HG03108 (cell line): ENCODE measurements around the gene PDE11A.
A peak's percentile ranks its signal among the peaks of the same experiment; 100 is the strongest.

Experiments used
- ATAC-seq: cut with Tn5 transposase; IDR thresholded peaks from one replicate; pipeline ENCODE4 v1.9.1; 2021; ENCODE audit warnings: moderate library complexity; ENCODE audit not compliant: unreplicated experiment

Gene PDE11A

DNA sequence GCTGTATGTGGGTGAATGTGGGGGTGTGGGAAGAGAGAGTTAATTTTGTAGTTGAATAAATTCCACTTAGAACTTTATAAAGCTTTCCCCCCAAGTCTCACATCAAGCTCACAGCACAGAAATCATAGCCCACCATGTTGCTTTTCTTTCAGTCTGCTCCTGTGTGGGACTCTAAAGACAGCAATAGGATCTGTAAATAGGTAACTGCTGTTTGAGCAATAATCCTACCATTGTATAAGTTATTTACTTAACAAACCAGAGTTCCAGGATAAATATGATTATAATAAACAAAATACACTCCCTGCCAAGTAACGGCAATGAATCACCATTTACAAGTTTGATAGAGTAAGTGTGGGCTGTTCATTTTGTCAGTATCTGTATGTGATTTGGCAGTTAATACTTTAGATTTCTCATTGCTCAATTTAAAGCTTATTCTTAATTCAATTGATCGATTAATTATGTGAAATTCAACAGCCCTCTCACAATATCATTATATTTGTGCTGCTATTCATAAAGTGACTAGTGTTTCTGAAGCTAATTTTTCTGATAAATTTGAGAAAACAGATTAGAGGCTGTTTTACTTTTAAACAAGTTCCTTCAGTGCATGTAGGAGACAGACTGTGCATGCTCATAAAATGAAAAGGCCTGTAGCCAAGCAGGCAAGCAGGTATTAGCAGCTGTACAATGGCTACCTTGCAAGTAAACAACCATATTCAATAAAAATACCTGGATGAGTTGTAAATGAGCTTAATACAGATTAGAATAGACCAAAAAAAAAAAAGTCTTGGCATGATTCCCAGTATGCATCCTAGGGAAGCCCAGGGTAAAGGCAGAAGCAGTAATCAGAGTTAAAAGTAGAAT lies 142.7 kb downstream of the PDE11A start:
- ATAC-seq, result no peak

- no peak for ATAC-seq
Measured at GRCh38 chr2:177923323-177923722, 149.3 kb downstream of the PDE11A start.

- no peak for ATAC-seq
Measured at GRCh38 chr2:177921726-177922125, 150.9 kb downstream of the PDE11A start.

GRCh38 chr2:177917169-177917568 lies 155.4 kb downstream of the PDE11A start:
- no peak for ATAC-seq

DNA sequence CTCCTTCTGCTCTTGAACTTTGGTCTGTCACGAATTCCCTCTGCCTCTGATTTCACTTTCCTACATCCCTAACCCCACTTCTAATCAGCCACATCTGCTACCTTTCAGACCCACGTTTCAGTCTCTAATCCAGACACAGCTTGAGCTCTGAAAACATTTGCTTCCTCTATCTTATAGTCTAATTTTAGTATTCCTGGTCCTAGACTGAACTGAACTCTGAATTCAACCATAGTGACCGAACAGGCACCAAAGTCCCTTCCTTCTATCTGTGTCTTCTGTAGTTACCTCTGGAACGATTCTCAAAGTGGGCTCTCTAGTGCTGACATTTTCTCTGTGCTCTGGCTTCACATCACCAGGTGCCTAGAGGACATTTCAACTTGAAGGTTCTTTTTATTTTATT lies 156.2 kb downstream of the PDE11A start:
- ATAC-seq, result no peak

GRCh38 chr2:177914247-177914646 lies 158.3 kb downstream of the PDE11A start:
- ATAC-seq, result no peak

GRCh38 chr2:177909962-177910361 lies 162.6 kb downstream of the PDE11A start:
- ATAC-seq, result no peak

DNA sequence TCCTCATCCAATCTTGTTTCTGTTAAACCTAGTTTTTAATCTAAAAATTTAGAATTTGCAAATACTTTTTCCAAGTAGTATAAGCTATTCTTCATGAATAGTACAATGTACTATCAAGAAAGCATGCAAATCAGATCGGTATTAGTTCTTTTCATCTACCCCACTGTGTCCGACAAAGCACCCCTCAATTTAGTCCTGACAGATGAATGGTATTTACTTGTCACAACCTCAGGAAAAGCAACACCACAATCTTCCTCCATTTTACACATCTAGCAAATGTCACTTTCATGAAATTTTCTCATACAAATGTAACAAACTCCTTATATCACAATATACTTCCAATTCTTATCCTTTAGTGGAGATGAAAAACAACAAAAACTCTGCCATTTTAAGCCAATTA lies 163.8 kb downstream of the PDE11A start:
- no peak for ATAC-seq

DNA sequence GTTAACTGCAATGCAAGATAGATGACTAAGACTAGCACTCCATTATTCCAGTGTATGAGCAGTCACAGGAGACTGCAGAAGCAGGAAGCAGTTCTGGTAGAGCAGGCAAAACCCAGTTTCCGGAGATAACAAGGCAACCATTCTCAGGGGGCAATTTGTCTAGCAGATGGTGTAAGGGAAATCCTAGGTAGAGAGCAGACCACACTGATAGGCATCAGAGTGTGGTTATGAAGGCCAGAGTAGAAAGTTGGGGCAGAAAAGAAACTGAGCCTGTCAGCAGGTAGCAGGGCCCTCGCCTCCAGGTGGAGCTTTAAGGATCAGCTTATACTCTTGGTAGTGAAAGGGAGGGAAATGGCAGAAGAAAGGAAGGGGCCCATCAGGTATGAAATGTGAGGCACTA lies 164.4 kb downstream of the PDE11A start:
- peak; percentile 44 for ATAC-seq

GRCh38 chr2:177906041-177906718 lies 166.4 kb downstream of the PDE11A start:
- peak; percentile 78 for ATAC-seq

DNA sequence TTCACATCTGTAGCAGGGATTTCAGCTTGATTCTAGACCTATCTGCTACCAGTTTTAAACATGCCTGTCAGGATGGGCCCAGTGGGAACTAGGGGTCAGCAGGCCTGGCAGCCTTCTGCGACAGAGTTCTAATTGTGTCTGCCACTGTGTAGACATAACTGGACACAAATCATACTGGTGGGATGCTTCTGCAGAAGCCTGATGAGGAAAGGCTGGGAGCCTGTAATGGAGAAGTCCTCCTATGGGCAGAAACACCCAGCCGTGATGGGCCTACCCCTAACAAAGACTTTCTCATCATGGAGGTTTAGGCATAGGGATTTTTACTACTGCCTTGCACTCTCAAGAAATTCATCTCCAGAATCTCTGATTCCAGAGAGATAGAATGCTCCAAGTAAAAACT lies 166.9 kb downstream of the PDE11A start:
- ATAC-seq, result no peak

GRCh38 chr2:177902395-177903163 lies 170.0 kb downstream of the PDE11A start:
- no peak for ATAC-seq

GRCh38 chr2:177900082-177900481 lies 172.5 kb downstream of the PDE11A start:
- no peak for ATAC-seq

DNA sequence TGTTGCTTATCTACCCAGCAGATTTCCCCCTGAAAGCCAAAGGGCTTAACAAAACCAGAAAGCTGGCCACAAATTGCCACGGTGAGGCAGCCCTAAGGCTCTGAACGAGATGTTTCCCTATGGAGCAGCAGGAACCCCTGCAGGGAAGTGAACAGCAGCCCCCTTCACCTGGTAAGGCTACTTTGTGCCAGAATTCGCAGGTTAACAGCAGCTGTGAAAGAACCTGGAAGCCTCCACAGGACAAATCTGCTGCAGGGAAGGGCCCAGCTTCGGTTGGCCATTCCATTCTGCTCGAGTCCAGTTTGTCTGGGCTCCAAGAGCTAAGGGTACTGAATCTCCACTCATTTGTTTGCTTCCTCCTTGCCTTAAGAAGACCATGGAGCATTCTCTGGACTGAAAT lies 175.3 kb downstream of the PDE11A start:
- ATAC-seq, result no peak

DNA sequence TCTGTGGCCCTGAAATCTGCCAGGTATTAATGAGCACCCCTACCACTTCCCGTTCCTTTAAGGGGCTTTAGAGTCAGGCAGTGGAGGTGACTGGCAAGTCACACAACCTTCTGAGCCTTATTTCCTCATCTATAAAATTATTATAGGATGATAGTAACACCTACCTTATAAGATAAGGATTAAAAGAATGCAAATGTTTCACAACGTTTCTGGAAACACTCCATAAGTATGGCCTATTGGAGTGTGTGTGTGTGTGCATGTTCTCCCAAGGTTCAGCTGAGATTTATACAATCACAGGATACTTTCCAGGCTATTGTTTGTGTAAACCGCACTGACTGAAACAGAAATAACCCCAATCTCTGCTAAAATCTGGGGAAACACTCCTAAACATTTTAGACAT lies 176.0 kb downstream of the PDE11A start:
- no peak for ATAC-seq

GRCh38 chr2:177894546-177894945 lies 178.0 kb downstream of the PDE11A start:
- ATAC-seq, result no peak

GRCh38 chr2:177893880-177894279 lies 178.7 kb downstream of the PDE11A start:
- no peak for ATAC-seq

- no peak for ATAC-seq
Measured at GRCh38 chr2:177891533-177891932, 181.0 kb downstream of the PDE11A start.

DNA sequence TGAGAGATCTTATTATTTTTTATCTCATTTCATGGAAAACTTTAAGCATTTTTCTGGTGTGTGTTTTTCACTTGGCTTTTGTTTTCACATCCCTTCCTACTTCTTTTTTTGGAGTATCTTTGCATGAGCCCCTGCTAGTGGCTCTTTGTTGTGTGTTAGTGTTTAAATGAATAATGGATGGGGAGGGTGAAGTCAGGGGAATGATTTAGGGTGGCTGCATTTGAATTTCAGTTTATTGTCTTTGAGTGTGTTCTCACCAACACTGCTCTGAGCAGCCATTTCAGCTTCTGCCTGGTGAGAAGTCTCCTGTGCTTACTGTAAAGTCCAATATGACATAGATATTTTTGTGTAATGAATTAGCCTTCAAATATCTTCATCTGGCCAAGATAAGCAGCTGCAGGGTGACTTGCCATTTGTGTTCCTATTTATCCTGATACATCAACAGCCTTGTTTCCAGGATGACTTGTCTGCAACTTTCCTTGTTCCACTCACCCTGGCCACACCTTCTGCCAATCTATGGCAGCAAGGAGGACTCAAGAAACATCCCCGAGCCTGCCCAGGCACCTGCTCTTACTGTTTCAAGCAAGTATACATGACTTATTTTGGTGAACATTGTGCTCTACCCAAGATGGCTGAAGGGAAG lies 182.6 kb downstream of the PDE11A start:
- ATAC-seq, result no peak

GRCh38 chr2:177888581-177888980 lies 184.0 kb downstream of the PDE11A start:
- ATAC-seq, result no peak

GRCh38 chr2:177887722-177888121 lies 184.9 kb downstream of the PDE11A start:
- ATAC-seq, result no peak
